Right lobe of liver (tissue), 6 donors: ENCODE results near the gene SRRM4. TPM values are rescaled to one million over a fixed set of nuclear protein-coding genes. Genes with fewer than 3 reads are reported as not detected.
"Not testable (repeated sequence)": the region's sequence is repeated elsewhere in the genome, so short reads cannot be mapped to it uniquely, and the experiment has no call there.

Source experiments
- ATAC-seq, 4 donors: fragments of 200-7000 bp; cut with Tn5 transposase; one replicate each; pipeline ENCODE4 v1.9.1; 2020; ENCODE audit warnings: mild to moderate bottlenecking in 4 of 4, moderate library complexity in 4 of 4
- DNase-seq, 3 donors: peaks; one replicate each; pipeline ENCODE4 v3.0.0-alpha.2; 2020
- H3K27ac ChIP-seq, 3 donors: fragments of 200-600 bp; one replicate each; pipeline ENCODE4 v1.8.0; 2022
- H3K27me3 ChIP-seq, 2 donors: fragments of 200-600 bp; one replicate each; pipeline ENCODE4 v1.8.0; 2022
- H3K36me3 ChIP-seq, 4 donors: fragments of 200-600 bp; sonication (generic) in 1 of 4; one replicate each; pipeline versions ENCODE4 v1.5.1 to v1.8.0; 2017 to 2022; ENCODE audit warnings: control low read depth in 1 of 4
- H3K4me1 ChIP-seq, 4 donors: fragments of 200-600 bp; sonication (generic) in 1 of 4; one replicate each; pipeline versions ENCODE4 v1.5.1 to v1.8.0; 2017 to 2022; ENCODE audit warnings: control low read depth in 1 of 4
- H3K4me3 ChIP-seq, 3 donors: fragments of 200-600 bp; one replicate each; pipeline ENCODE4 v1.8.0; 2022
- H3K9me3 ChIP-seq, 4 donors: fragments of 200-600 bp; sonication (generic) in 1 of 4; one replicate each; pipeline versions ENCODE4 v1.5.1 to v1.8.0; 2017 to 2022; ENCODE audit warnings: control low read depth in 1 of 4
- CTCF ChIP-seq, 4 donors: fragments of 200-600 bp in 3 of 4; fragments of 450-650 bp in 1 of 4; IDR thresholded peaks; one replicate each; pipeline versions ENCODE4 v1.5.1 to v1.8.0; 2016 to 2022; ENCODE audit warnings: antibody characterized with exemption in 4 of 4, mild to moderate bottlenecking in 2 of 4
- POLR2A ChIP-seq: fragments of 450-650 bp; IDR thresholded peaks from one replicate; pipeline ENCODE4 v1.6.1; 2017; ENCODE audit warnings: antibody characterized with exemption, mild to moderate bottlenecking
- WGBS: methylation state at CpG from one replicate; pipeline ENCODE4 v1.1.6; 2018; ENCODE audit warnings: low coverage, low lambda C conversion rate; ENCODE audit not compliant: insufficient coverage; ENCODE audit errors: missing lambda C conversion rate; 5-methylcytosine and 5-hydroxymethylcytosine counted together
- intact Hi-C, 2 donors: fragments of 100-400 bp; cut with DNase I; formaldehyde crosslinking; loops; one replicate each; pipeline versions ENCODE4 v1.11.2 to v1.14.1; 2022
- total RNA-seq, 6 experiments: library from RNA; depleted of rRNA in 2 of 6; stranded (reverse); fragments of >200 nt in 2 of 6; fragmentation: NEBNext Ultra II Directional in 3 of 6; extraction: Animal tissue kit (Norgen Biotek cat#: 25700) in 3 of 6; gene quantifications; one replicate each; pipeline versions ENCODE4 v1.1.0 to v1.2.4, GENCODE V29; 2016 to 2023
- donor health status: DM: no; HTN: yes; CAD: no.
- donor health status: DM: no; HTN: no; CAD: no.
- donor health status: DM: no; HTN: no; CAD: no.
- donor health status: DM: no; HTN: yes; CAD: no.
- donor health status: DM: no; HTN: yes; CAD: no.

Gene SRRM4
- total RNA-seq, 6 experiments from 2014 or later: not detected

- Histone ChIP-seq H3K27me3 (no peaks in the 10 kb centered on the region), H3K4me3 (no peak overlapping the region), H3K36me3 (no peaks in the 10 kb centered on the region), H3K4me1 (no peaks in the 10 kb centered on the region), H3K27ac (no peak overlapping the region), H3K9me3 (no peaks in the 10 kb centered on the region)
- 10% methylated on average over 21 of the region's 21 CpGs for WGBS
- TF ChIP-seq POLR2A (no peak), CTCF (IDR thresholded peaks at IDR 0.05) (peak; percentile 3 to 50 (median 38))
- peak in 1 of 3 donors; percentile 47 for DNase-seq
- intact Hi-C loops: no loop called here
- peak in 2 of 4 donors; percentile 44 to 47 for ATAC-seq
These were observed 39.3 kb downstream of the SRRM4 start for GRCh38 chr12:119020406-119021360.

- H3K4me1 ChIP-seq: no peaks in the 10 kb centered on the region
- no peak for TF ChIP-seq POLR2A
- no peak for TF ChIP-seq CTCF (IDR thresholded peaks at IDR 0.05)
- WGBS: 45% methylated on average over 2 of the region's 3 CpGs
- intact Hi-C loops: no loop called here
- no peaks in the 10 kb centered on the region for H3K9me3 ChIP-seq
- H3K36me3 ChIP-seq: no peaks in the 10 kb centered on the region
- DNase-seq: no peak
- no peak overlapping the region for H3K4me3 ChIP-seq
- no peaks in the 10 kb centered on the region for H3K27me3 ChIP-seq
- ATAC-seq: no peak
- H3K27ac ChIP-seq: no peak overlapping the region
These were observed 43.0 kb downstream of the SRRM4 start for GRCh38 chr12:119024356-119024755.

- Histone ChIP-seq H3K27me3 (no peaks in the 10 kb centered on the region), H3K4me1 (no peaks in the 10 kb centered on the region), H3K36me3 (no peaks in the 10 kb centered on the region), H3K27ac (no peak overlapping the region), H3K4me3 (no peak overlapping the region), H3K9me3 (no peaks in the 10 kb centered on the region)
- no peak for TF ChIP-seq CTCF (IDR thresholded peaks at IDR 0.05)
- no peak for TF ChIP-seq POLR2A
- intact Hi-C loops: no loop called here
- 78% methylated on average over 3 of the region's 3 CpGs for WGBS
- no peak for DNase-seq
- no peak for ATAC-seq
These were observed 44.4 kb downstream of the SRRM4 start for GRCh38 chr12:119025786-119026185.

- H3K27me3 ChIP-seq, intact Hi-C loops, H3K36me3 ChIP-seq, H3K27ac ChIP-seq, H3K4me1 ChIP-seq, H3K9me3 ChIP-seq, DNase-seq, H3K4me3 ChIP-seq, ATAC-seq: not testable (repeated sequence)
- WGBS: 78% methylated on average over 14 of the region's 14 CpGs
These were observed 52.0 kb downstream of the SRRM4 start for GRCh38 chr12:119033332-119033731.
